T47D (cell line): Measurements from ENCODE around the gene CDR2L.
A peak's percentile ranks its signal among the peaks of the same experiment; 100 is the strongest.
"Not testable (repeated sequence)": the region's sequence is repeated elsewhere in the genome, so short reads cannot be mapped to it uniquely, and the experiment has no call there.

Source experiments
- DNase-seq, 2 experiments: peaks; one replicate each; pipeline versions ENCODE4 v3.0.0 to v3.0.0-alpha.2; 2011 to 2012; ENCODE audit warnings: low read depth in 1 of 2, low spot score in 1 of 2
- JUND ChIP-seq: IDR thresholded peaks from 2 replicates; pipeline ENCODE4 v1.6.1; 2012; ENCODE audit warnings: low read depth
- in situ Hi-C: cut with HindIII; loops from 2 replicates; pipeline ENCODE4 v1.10.0; 2016; ENCODE audit warnings: low sequenced_read_pairs, low pct_unique_long_range_greater_than_20kb

CDR2L gene

GRCh38 chr17:74999523-74999922, 12.1 kb downstream of the CDR2L start:
- DNase-seq: no peak
- no peak for TF ChIP-seq JUND
- in situ Hi-C loops: no loop called here

- DNase-seq: no peak
- in situ Hi-C loops: no loop called here
- no peak for TF ChIP-seq JUND
Observed at GRCh38 chr17:75001915-75002843, 14.7 kb downstream of the CDR2L start.

- in situ Hi-C loops: no loop called here
- no peak for TF ChIP-seq JUND
- no peak for DNase-seq
Observed at GRCh38 chr17:75003070-75003956, 15.9 kb downstream of the CDR2L start.

GRCh38 chr17:75003957-75004355, 16.5 kb downstream of the CDR2L start:
- DNase-seq: no peak
- in situ Hi-C loops: no loop called here
- TF ChIP-seq JUND: no peak

GRCh38 chr17:75004371-75004770, 16.9 kb downstream of the CDR2L start:
- in situ Hi-C loops: no loop called here
- no peak for DNase-seq
- no peak for TF ChIP-seq JUND

- in situ Hi-C loops: no loop called here
- TF ChIP-seq JUND: no peak
Observed at GRCh38 chr17:75005291-75005690, 17.9 kb downstream of the CDR2L start.

GRCh38 chr17:75006084-75006483, 18.7 kb downstream of the CDR2L start:
- in situ Hi-C loops, DNase-seq: not testable (repeated sequence)

More at GRCh38 chr17:75005291-75005690, 17.9 kb downstream of the CDR2L start:
- no peak for DNase-seq

- no peak for TF ChIP-seq JUND
- in situ Hi-C loops: no loop called here
- DNase-seq: no peak
Observed at GRCh38 chr17:75006653-75007052, 19.2 kb downstream of the CDR2L start.

GRCh38 chr17:75008373-75008772, 20.9 kb downstream of the CDR2L start:
- in situ Hi-C loops: no loop called here
- TF ChIP-seq JUND: no peak
- DNase-seq: no peak

- TF ChIP-seq JUND: no peak
- in situ Hi-C loops: no loop called here
- DNase-seq: peak; percentile 65 to 85
Observed at GRCh38 chr17:75009139-75009724, 21.8 kb downstream of the CDR2L start.

- in situ Hi-C loops: no loop called here
- DNase-seq: peak; percentile 67 to 89
- TF ChIP-seq JUND: no peak
Observed at GRCh38 chr17:75010683-75011400, 23.4 kb downstream of the CDR2L start.

GRCh38 chr17:75011401-75012095, 24.1 kb downstream of the CDR2L start:
- DNase-seq: peak; percentile 85 to 91
- in situ Hi-C loops: no loop called here
- TF ChIP-seq JUND: no peak
